ENCODE results near the gene ANKRD28. TPM values are rescaled to one million over a fixed set of nuclear protein-coding genes. Genes with fewer than 3 reads are reported as not detected.

The ANKRD28 gene
- total and polyA plus RNA-seq, 9 of the 15 experiments (the other 6 are each of a cell fraction or from before 2014, with no cell fraction given): 11.7 to 66.0 (median 36.7) TPM

- CTCF ChIA-PET (ENCODE audit: low intra/inter-chr PET ratio): no interaction called here
- in situ Hi-C loops (cut with MboI) (no loop called here), intact Hi-C loops (cut with micrococcal nuclease) (no loop called here)
- H2AFZ ChIP-seq (ENCODE audit: low read depth, low read length): no peak overlapping the region
- POLR2A ChIA-PET: interaction anchor here (0.6 to 1.5 kb wide), 2 partner anchors 11 to 552 kb away, joined by 3 to 4 read pairs; no protein-coding TSS in a partner anchor
- no peak for TF ChIP-seq GATAD2A (IDR thresholded peaks at IDR 0.05)
- no peak for TF ChIP-seq KDM2B (CRISPR knock-in tag; IDR thresholded peaks at IDR 0.05)
- no peak for TF ChIP-seq NCOA1 (IDR thresholded peaks at IDR 0.05; ENCODE audit: low read depth)
- TF ChIP-seq RREB1 (CRISPR knock-in tag; IDR thresholded peaks at IDR 0.05): no peak
- TF ChIP-seq, protein P1, sequence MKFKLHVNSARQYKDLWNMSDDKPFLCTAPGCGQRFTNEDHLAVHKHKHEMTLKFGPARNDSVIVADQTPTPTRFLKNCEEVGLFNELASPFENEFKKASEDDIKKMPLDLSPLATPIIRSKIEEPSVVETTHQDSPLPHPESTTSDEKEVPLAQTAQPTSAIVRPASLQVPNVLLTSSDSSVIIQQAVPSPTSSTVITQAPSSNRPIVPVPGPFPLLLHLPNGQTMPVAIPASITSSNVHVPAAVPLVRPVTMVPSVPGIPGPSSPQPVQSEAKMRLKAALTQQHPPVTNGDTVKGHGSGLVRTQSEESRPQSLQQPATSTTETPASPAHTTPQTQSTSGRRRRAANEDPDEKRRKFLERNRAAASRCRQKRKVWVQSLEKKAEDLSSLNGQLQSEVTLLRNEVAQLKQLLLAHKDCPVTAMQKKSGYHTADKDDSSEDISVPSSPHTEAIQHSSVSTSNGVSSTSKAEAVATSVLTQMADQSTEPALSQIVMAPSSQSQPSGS (CRISPR knock-in tag; IDR thresholded peaks at IDR 0.05): no peak
- no peaks in the 10 kb centered on the region for H3K9me1 ChIP-seq (ENCODE audit: control insufficient read depth, insufficient read depth, low read length)
- ATAC-seq (no peak), FAIRE-seq (no peak), DNase-seq (ENCODE audit: extremely low read depth in 1 of 4, low spot score in 3 of 4) (no peak)
- H3K79me2 ChIP-seq (ENCODE audit: control insufficient read depth, insufficient read depth, low read length): no peaks in the 10 kb centered on the region
- no peaks in the 10 kb centered on the region for H3K27me3 ChIP-seq (ENCODE audit: control insufficient read depth in 2 of 2, insufficient read depth in 2 of 2, low read length in 2 of 2)
- peaks cover 56% of the 10 kb centered on the region for H3K36me3 ChIP-seq (ENCODE audit: control insufficient read depth, insufficient read depth, low read length)
- H3K9me3 ChIP-seq (replicated peaks; ENCODE audit: control insufficient read depth, insufficient read depth, low read depth, low read length): no peaks in the 10 kb centered on the region
- no peaks in the 10 kb centered on the region for H4K20me1 ChIP-seq (replicated peaks; ENCODE audit: control insufficient read depth, insufficient read depth, low read length)
- no peaks in the 10 kb centered on the region for H3K4me1 ChIP-seq (replicated peaks in 1 of 2; ENCODE audit: control insufficient read depth in 2 of 2, insufficient read depth in 2 of 2, low read length in 2 of 2)
- no peak overlapping the region for H3K27ac ChIP-seq (ENCODE audit: extremely low read depth, low read depth, low read length)
- no TSS peak for BruUV-seq (replicated peaks)
- H3K4me2 ChIP-seq (ENCODE audit: insufficient read depth, low read length): no peak overlapping the region
- no peak overlapping the region for H3K4me3 ChIP-seq
- H3K9ac ChIP-seq (ENCODE audit: insufficient read depth in 1 of 2, low read depth in 2 of 2, low read length in 2 of 2): no peak overlapping the region
Measured at GRCh38 chr3:15723624-15723884, 74.2 kb downstream of the ANKRD28 start.

Measured in K562 (cell line).